IMR-90 (cell line): Measurements from ENCODE around the gene TSC2. TPM values are rescaled to one million over a fixed set of nuclear protein-coding genes. Genes with fewer than 3 reads are reported as not detected.

Experiments used
- ATAC-seq: fragments of 200-7000 bp; cut with Tn5 transposase; 2 replicates; pipeline ENCODE4 v1.9.1; 2020; ENCODE audit warnings: low read depth, mild to moderate bottlenecking, moderate library complexity
- BruUV-seq: library from RNA; stranded (reverse); fragments of 400-500 nt; replicated peaks from 2 replicates; lab custom pipeline; 2021; lab: Mats Ljungman, UMichigan
- CTCF ChIA-PET: fragments of 300-600 bp; formaldehyde crosslinking; extraction: SDS; loops from one replicate; lab custom pipeline; 2021; ENCODE audit warnings: antibody characterized with exemption; lab: Yijun Ruan, JAX
- POLR2A ChIA-PET: fragments of 300-600 bp; sonication (Branson Sonifier 250); formaldehyde crosslinking; loops from one replicate; lab custom pipeline; 2022; ENCODE audit warnings: antibody characterized with exemption; ENCODE audit not compliant: unreplicated experiment; lab: Charles Lee
- DNase-seq: peaks from one replicate; pipeline ENCODE4 v3.0.0; 2013
- H2AFZ ChIP-seq: replicated peaks from 2 replicates; pipeline ENCODE3; 2013; ENCODE audit warnings: low read length, mild to moderate bottlenecking; ENCODE audit not compliant: poor library complexity
- H2AK5ac ChIP-seq: 2 replicates; pipeline ENCODE4 v1.6.1; 2013; ENCODE audit warnings: low read depth, low read length, inconsistent platforms
- H2AK9ac ChIP-seq: replicated peaks from 2 replicates; pipeline ENCODE3; 2013; ENCODE audit warnings: mild to moderate bottlenecking, low read depth, low read length, moderate library complexity; ENCODE audit not compliant: poor library complexity
- H2BK120ac ChIP-seq: 2 replicates; pipeline ENCODE4 v1.6.1; 2013; ENCODE audit warnings: low read depth, low read length, inconsistent platforms
- H2BK15ac ChIP-seq: 3 replicates; pipeline ENCODE4 v1.6.1; 2013; ENCODE audit warnings: low read depth, low read length, inconsistent platforms
- H2BK20ac ChIP-seq: 2 replicates; pipeline ENCODE4 v1.6.1; 2013; ENCODE audit warnings: low read depth, mild to moderate bottlenecking, inconsistent platforms, low read length, moderate library complexity
- H2BK5ac ChIP-seq: 2 replicates; pipeline ENCODE4 v1.6.1; 2013; ENCODE audit warnings: mild to moderate bottlenecking, low read depth, low read length, inconsistent platforms; ENCODE audit not compliant: poor library complexity, severe bottlenecking
- H3K14ac ChIP-seq: replicated peaks from 2 replicates; pipeline ENCODE4 v1.6.1; 2013; ENCODE audit warnings: low read depth, low read length, inconsistent platforms
- H3K18ac ChIP-seq: 2 replicates; pipeline ENCODE4 v1.6.1; 2013; ENCODE audit warnings: low read depth, low read length, control low read depth
- H3K23ac ChIP-seq: 2 replicates; pipeline ENCODE4 v1.6.1; 2013; ENCODE audit warnings: low read depth, low read length, inconsistent platforms
- H3K27ac ChIP-seq: 2 replicates; pipeline ENCODE4 v1.5.1; 2013; ENCODE audit warnings: mild to moderate bottlenecking, control low read depth, low read length; ENCODE audit not compliant: insufficient read depth
- H3K27me3 ChIP-seq: 2 replicates; pipeline ENCODE4 v1.6.1; 2013; ENCODE audit warnings: low read length; ENCODE audit not compliant: control insufficient read depth, insufficient read depth
- H3K36me3 ChIP-seq: 2 replicates; pipeline ENCODE4 v1.6.1; 2013; ENCODE audit warnings: low read length, mixed read lengths; ENCODE audit not compliant: control insufficient read depth, insufficient read depth
- H3K4ac ChIP-seq: 2 replicates; pipeline ENCODE4 v1.6.1; 2013; ENCODE audit warnings: low read depth, low read length, inconsistent platforms
- H3K4me1 ChIP-seq: 2 replicates; pipeline ENCODE4 v1.6.1; 2013; ENCODE audit warnings: low read length, mixed read lengths; ENCODE audit not compliant: control insufficient read depth, insufficient read depth
- H3K4me2 ChIP-seq: 2 replicates; pipeline ENCODE4 v1.6.1; 2013; ENCODE audit warnings: low read depth, mild to moderate bottlenecking, control low read depth, low read length, moderate library complexity
- H3K4me3 ChIP-seq: 2 replicates; pipeline ENCODE4 v1.5.1; 2013; ENCODE audit warnings: low read depth, mild to moderate bottlenecking, control low read depth, low read length, moderate library complexity; ENCODE audit not compliant: insufficient read depth
- H3K56ac ChIP-seq: 2 replicates; pipeline ENCODE4 v1.6.1; 2013; ENCODE audit warnings: low read length, inconsistent platforms; ENCODE audit not compliant: insufficient read depth; ENCODE audit errors: extremely low read depth
- H3K79me1 ChIP-seq, 2 experiments: 2 replicates each; pipeline ENCODE4 v1.6.1; 2013; ENCODE audit warnings: low read length in 2 of 2, inconsistent platforms in 1 of 2, low read depth in 1 of 2
- H3K9ac ChIP-seq: 2 replicates; pipeline ENCODE4 v1.6.1; 2013; ENCODE audit warnings: low read depth, low read length, control low read depth
- H3K9me1 ChIP-seq: 2 replicates; pipeline ENCODE4 v1.6.1; 2013; ENCODE audit warnings: low read length, inconsistent platforms; ENCODE audit not compliant: insufficient read depth
- H3K9me3 ChIP-seq: 2 replicates; pipeline ENCODE4 v1.6.1; 2013; ENCODE audit warnings: low read length; ENCODE audit not compliant: control insufficient read depth, insufficient read depth
- H4K20me1 ChIP-seq: 2 replicates; pipeline ENCODE4 v1.6.1; 2013; ENCODE audit warnings: low read length, inconsistent platforms; ENCODE audit not compliant: insufficient read depth
- H4K5ac ChIP-seq: 2 replicates; pipeline ENCODE4 v1.6.1; 2013; ENCODE audit warnings: mild to moderate bottlenecking, low read depth, low read length, control low read depth
- H4K8ac ChIP-seq, 2 experiments: 2 replicates each; pipeline ENCODE4 v1.6.1; 2013; ENCODE audit warnings: low read depth in 2 of 2, low read length in 2 of 2, control low read depth in 1 of 2, inconsistent platforms in 1 of 2
- H4K91ac ChIP-seq: 2 replicates; pipeline ENCODE4 v1.6.1; 2013; ENCODE audit warnings: low read depth, low read length, inconsistent platforms; ENCODE audit not compliant: insufficient read depth
- BHLHE40 ChIP-seq: fragments of 150-350 bp; IDR thresholded peaks from 2 replicates; pipeline ENCODE4 v1.6.1; 2016; ENCODE audit warnings: mild to moderate bottlenecking, low read depth, low read length
- CEBPB ChIP-seq: IDR thresholded peaks from 2 replicates; pipeline ENCODE4 v1.6.1; 2012; ENCODE audit warnings: low read depth, low read length, improper control_type of control experiment
- ELK1 ChIP-seq: fragments of 150-350 bp; IDR thresholded peaks from 2 replicates; pipeline ENCODE4 v1.6.1; 2016; ENCODE audit warnings: low read depth, mild to moderate bottlenecking, low read length, moderate library complexity, borderline replicate concordance
- FOS ChIP-seq: fragments of 150-350 bp; IDR thresholded peaks from 2 replicates; pipeline ENCODE4 v1.6.1; 2016; ENCODE audit warnings: low read depth, low read length
- MAFK ChIP-seq: IDR thresholded peaks from 2 replicates; pipeline ENCODE4 v1.6.1; 2012; ENCODE audit warnings: low read depth, low read length, improper control_type of control experiment
- MAZ ChIP-seq: IDR thresholded peaks from 2 replicates; pipeline ENCODE4 v1.6.1; 2012; ENCODE audit warnings: low read depth, mild to moderate bottlenecking, low read length, improper control_type of control experiment, moderate library complexity, borderline replicate concordance
- POLR2A ChIP-seq: IDR thresholded peaks from 2 replicates; pipeline ENCODE4 v1.6.1; 2012; ENCODE audit warnings: mild to moderate bottlenecking, low read depth, low read length
- SMC3 ChIP-seq: fragments of 150-350 bp; IDR thresholded peaks from 2 replicates; pipeline ENCODE4 v1.6.1; 2016; ENCODE audit warnings: low read depth, mild to moderate bottlenecking, antibody characterized with exemption, low read length, moderate library complexity
- WGBS, 2 experiments: methylation state at CpG; one replicate each; pipeline versions ENCODE4 v1.1.5 to v1.1.7; 2013; ENCODE audit warnings: missing lambda C conversion rate in 2 of 2; ENCODE audit not compliant: insufficient read length in 1 of 2; ENCODE audit errors: extremely low coverage in 2 of 2; 5-methylcytosine and 5-hydroxymethylcytosine counted together
- dilution Hi-C: fragments of 300-500 bp; cut with HindIII; formaldehyde crosslinking; loops from one replicate; pipeline ENCODE4 v1.14.3; 2018; ENCODE audit warnings: low sequenced_read_pairs; ENCODE audit not compliant: unreplicated experiment
- in situ Hi-C: fragments of 300-500 bp; cut with MboI; formaldehyde crosslinking; loops from 3 replicates; pipeline ENCODE4 v1.14.3; 2019; ENCODE audit warnings: low sequenced_read_pairs, inconsistent platforms, mixed read lengths
- intact Hi-C: fragments of 100-400 bp; cut with micrococcal nuclease; formaldehyde crosslinking; loops from 2 replicates; pipeline ENCODE4 v1.10.0; 2022
- polyA plus RNA-seq, 3 experiments: library from polyadenylated mRNA; depleted of rRNA; stranded (reverse); fragments of >200 nt; gene quantifications; 2 replicates each; pipeline ENCODE4 v1.2.3, GENCODE V29; 2012; ENCODE audit warnings: low replicate concordance in 1 of 3
- total RNA-seq: library from RNA; depleted of rRNA; stranded (reverse); fragments of >200 nt; gene quantifications from 2 replicates; pipeline ENCODE4 v1.2.3, GENCODE V29; 2012
- TF ChIP-seq, protein P1 (sequence below): conservative IDR thresholded peaks from 2 replicates; pipeline ENCODE4 v1.5.1; 2012; ENCODE audit warnings: mild to moderate bottlenecking, low read depth, low read length, improper control_type of control experiment

The TSC2 gene
- total and polyA plus RNA-seq, 2 of the 4 experiments (the other 2 are of a cell fraction): 31.4 to 88.6 TPM

- TF ChIP-seq MAFK (no peak), FOS (no peak)
Measured at GRCh38 chr16:2042171-2042985, 5.4 kb upstream of the TSC2 start (continued).

DNA sequence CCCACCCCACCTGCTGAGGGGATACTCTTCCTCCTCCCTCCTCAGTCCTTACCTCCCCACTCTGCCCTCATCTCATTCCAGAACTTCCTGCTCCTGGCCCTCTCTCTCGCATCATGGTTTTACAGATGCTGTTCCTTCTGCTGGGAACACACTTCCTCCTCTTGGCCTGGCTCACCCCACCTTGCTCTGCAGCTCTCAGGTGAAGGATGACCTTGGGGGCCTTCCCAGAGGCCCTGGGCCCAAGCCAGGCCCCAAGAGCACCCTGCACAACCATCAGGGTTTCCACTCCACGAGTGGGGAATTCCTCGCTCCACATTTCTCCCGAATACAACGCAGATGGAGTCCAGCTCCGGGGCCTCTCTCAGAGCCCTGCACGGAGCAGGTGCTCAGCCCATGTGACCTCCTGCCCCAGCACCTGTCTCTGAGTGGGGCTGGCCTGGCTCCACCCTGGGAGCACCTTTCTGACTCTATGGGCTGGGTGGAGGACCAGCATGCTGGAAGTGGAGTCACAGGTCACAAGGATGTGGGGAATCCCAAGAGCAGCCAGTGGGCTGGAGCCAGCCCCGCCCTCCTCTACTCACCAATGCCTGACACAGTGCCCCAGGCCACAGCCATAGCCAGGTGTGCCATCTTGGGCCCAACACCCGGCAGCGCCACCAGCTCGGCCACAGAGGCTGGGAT, 4.7 kb upstream of the TSC2 start:
- dilution Hi-C loops (no loop called here), in situ Hi-C loops (no loop called here), intact Hi-C loops (no loop called here)
- Histone ChIP-seq H3K9ac (no peak overlapping the region), H4K5ac (no peak overlapping the region), H3K79me1 (peaks cover 16 to 43% of the 10 kb centered on the region in 2 experiments; a peak in 3 of 4 replicates), H3K36me3 (peaks cover 14% of the 10 kb centered on the region; the same call in 1 of the 2 replicates), H3K4me1 (peaks cover 36% of the 10 kb centered on the region), H3K27me3 (no peaks in the 10 kb centered on the region), H4K8ac (no peak overlapping the region), H2AK5ac (0 out of 2 replicates have a peak overlapping the region, but pooled peaks have one; percentile 21), H2BK20ac (no peak overlapping the region), H4K20me1 (no peaks in the 10 kb centered on the region; the same call in 1 of the 2 replicates), H3K9me3 (no peaks in the 10 kb centered on the region), H3K14ac (no peak overlapping the region), H2AK9ac (peak overlapping the region; percentile 50), H3K56ac (no peak overlapping the region), H4K91ac (no peak overlapping the region), H3K18ac (no peak overlapping the region), H3K9me1 (peaks cover 15% of the 10 kb centered on the region), H3K23ac (no peak overlapping the region), H2BK5ac (no peak overlapping the region), H3K4me3 (no peak overlapping the region), H2AFZ (no peak overlapping the region), H3K27ac (no peak overlapping the region), H3K4ac (peak overlapping the region; percentile 40), H2BK120ac (no peak overlapping the region), H2BK15ac (no peak overlapping the region), H3K4me2 (no peak overlapping the region)
- no TSS peak for BruUV-seq
- 100% methylated on average over 4 of the region's 11 CpGs; no CpG with 5 or more reads in 1 of the 2 experiments for WGBS, 2 experiments
- no peak for ATAC-seq
- TF ChIP-seq CEBPB (no peak), SMC3 (no peak), MAZ (no peak), POLR2A (no peak), ELK1 (no peak), BHLHE40 (no peak)
- TF ChIP-seq, protein P1, sequence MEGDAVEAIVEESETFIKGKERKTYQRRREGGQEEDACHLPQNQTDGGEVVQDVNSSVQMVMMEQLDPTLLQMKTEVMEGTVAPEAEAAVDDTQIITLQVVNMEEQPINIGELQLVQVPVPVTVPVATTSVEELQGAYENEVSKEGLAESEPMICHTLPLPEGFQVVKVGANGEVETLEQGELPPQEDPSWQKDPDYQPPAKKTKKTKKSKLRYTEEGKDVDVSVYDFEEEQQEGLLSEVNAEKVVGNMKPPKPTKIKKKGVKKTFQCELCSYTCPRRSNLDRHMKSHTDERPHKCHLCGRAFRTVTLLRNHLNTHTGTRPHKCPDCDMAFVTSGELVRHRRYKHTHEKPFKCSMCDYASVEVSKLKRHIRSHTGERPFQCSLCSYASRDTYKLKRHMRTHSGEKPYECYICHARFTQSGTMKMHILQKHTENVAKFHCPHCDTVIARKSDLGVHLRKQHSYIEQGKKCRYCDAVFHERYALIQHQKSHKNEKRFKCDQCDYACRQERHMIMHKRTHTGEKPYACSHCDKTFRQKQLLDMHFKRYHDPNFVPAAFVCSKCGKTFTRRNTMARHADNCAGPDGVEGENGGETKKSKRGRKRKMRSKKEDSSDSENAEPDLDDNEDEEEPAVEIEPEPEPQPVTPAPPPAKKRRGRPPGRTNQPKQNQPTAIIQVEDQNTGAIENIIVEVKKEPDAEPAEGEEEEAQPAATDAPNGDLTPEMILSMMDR: no peak
- no peak for DNase-seq
- ChIA-PET CTCF (no interaction called here), POLR2A (no interaction called here)
